Natural killer cell treated with Interleukin-12 subunit alpha and Interleukin-12 subunit beta and Interleukin-15 and Interleukin-18, amount 100 ng/mL, for 72 hours (primary cell): ENCODE measurements around the gene TCF7. TPM values are rescaled to one million over a fixed set of nuclear protein-coding genes. Genes with fewer than 3 reads are reported as not detected.

Experiments used
- ATAC-seq, 2 donors: fragments of 150-1000 bp; cut with Tn5 transposase in 1 of 2; sonication (Bioruptor Pico), chemical (Tn5 transposase) in 1 of 2; 2 replicates each; pipeline ENCODE4 v1.10.0; 2021
- DNase-seq: peaks from one replicate; pipeline ENCODE4 v3.0.0; 2022; ENCODE audit warnings: low spot score
- H3K27ac Mint-ChIP-seq, 2 donors: 1 replicate in 1 of 2; 2 replicates in 1 of 2; pipeline ENCODE4 v1.8.0; 2022; ENCODE audit warnings: mixed read lengths in 2 of 2, mild to moderate bottlenecking in 1 of 2, moderate library complexity in 1 of 2
- H3K27me3 Mint-ChIP-seq, 2 donors: 1 replicate in 1 of 2; 2 replicates in 1 of 2; pipeline ENCODE4 v1.8.0; 2022; ENCODE audit warnings: mixed read lengths in 2 of 2
- H3K36me3 Mint-ChIP-seq: one replicate; pipeline ENCODE4 v1.8.0; 2022; ENCODE audit warnings: mixed read lengths
- H3K4me1 Mint-ChIP-seq, 2 donors: 1 replicate in 1 of 2; 2 replicates in 1 of 2; pipeline ENCODE4 v1.8.0; 2022; ENCODE audit warnings: low read depth in 2 of 2, mixed read lengths in 2 of 2, mild to moderate bottlenecking in 1 of 2
- H3K4me3 Mint-ChIP-seq: one replicate; pipeline ENCODE4 v1.8.0; 2022; ENCODE audit warnings: mixed read lengths
- H3K9me3 Mint-ChIP-seq: 2 replicates; pipeline ENCODE4 v1.8.0; 2022; ENCODE audit warnings: mixed read lengths
- total RNA-seq, 2 donors: library from RNA; stranded (reverse); gene quantifications; one replicate each; pipeline ENCODE4 v1.2.3, GENCODE V29; 2022

Gene TCF7
- total RNA-seq, 2 donors from 2014 or later: 2.6 to 6.1 TPM

DNA sequence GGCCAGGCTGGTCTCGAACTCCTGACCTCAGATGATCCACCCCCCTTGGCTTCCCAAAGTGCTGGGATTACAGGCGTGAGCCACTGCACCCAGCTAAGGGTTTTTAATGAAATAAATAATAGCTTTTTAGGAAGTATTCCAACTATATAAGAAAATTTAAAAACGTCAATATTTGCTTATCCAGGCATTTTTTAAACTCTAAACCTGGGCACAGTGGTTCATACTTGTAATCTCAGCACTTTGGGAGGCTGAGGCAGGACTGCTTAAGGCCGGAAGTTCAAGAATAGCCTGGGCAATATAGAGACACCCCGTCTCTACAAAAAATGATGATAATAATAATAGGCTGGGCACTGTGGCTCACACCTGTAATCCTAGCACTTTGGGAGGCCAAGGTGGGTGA is 48.1 kb downstream of the TCF7 start:
- Mint-ChIP-seq H3K27ac (no peak overlapping the region), H3K9me3 (no peaks in the 10 kb centered on the region), H3K36me3 (peaks cover 48% of the 10 kb centered on the region), H3K4me3 (no peak overlapping the region), H3K27me3 (no peaks in the 10 kb centered on the region), H3K4me1 (peaks cover 11 to 12% of the 10 kb centered on the region in 2 donors)
- ATAC-seq (no peak), DNase-seq (no peak)

DNA sequence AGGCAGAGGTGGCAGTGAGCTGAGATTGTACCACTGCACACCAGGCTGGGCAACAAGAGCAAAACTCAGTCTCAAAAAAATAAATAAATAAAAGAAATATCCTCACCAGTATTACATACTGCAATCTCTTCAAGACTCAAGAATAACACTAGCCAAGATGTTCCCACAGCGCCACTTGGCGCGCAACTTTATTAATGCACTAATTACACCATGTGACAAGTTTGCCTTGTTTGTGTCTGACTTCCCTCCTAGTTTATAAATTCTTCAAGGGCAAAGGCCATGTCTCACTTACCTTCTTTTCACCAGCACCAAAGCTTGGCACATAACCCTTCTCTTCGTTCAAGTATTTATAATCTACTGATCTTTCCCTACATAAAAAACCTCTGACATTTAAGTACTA is 57.5 kb downstream of the TCF7 start:
- peaks cover 34 to 44% of the 10 kb centered on the region in 2 donors for H3K4me1 Mint-ChIP-seq
- H3K9me3 Mint-ChIP-seq: no peaks in the 10 kb centered on the region
- peaks cover 24% of the 10 kb centered on the region for H3K36me3 Mint-ChIP-seq
- H3K27me3 Mint-ChIP-seq: no peaks in the 10 kb centered on the region
- DNase-seq (no peak), ATAC-seq (no peak)
- H3K4me3 Mint-ChIP-seq: no peak overlapping the region
- peak overlapping the region in 1 of 2 donors; percentile 62 for H3K27ac Mint-ChIP-seq

DNA sequence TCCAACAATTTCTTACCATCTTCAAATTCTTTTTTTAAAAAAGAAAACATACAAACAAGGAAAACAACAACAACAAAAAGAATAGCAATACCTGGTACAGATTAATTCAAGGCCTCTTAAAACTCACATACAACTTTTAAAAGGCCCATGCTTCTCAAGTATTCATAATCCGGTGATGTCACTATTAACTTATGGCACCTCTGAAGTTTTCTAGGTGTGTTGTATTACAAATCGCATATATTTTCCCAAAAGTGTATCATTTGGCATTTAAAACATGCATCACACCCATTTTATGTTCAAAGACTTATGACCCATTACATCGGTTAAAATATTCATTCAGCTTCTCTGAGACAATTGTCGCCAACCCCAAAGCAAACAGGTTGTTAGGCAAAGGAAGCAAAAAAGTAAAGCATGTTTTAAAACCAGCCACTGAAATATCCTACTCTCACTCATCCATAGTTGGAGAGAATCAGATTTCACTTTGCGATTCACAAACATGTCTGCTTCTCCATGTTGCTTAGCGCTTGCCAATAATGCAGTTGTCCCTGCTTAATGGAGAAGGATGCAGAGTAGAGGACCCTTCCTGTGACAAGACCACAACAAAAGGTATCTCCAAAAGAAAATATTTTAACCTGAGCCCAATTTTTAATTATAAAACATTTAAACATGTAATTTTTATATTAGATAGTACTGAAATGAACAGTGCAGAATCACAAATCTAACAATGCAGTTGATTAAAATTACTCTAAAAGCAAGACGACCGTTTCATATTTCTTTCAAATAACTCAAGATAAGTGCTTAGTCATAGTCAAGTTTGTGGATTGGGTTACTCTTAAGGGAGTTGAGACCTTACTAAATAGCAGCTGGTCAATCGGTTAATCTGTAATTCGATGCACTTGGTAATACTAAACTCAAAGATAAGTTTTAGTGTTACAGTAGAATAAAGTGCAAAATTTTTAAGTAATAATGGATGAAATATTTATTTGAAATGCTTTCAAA is 60.7 kb downstream of the TCF7 start:
- no peaks in the 10 kb centered on the region for H3K9me3 Mint-ChIP-seq
- DNase-seq (no peak), ATAC-seq (no peak)
- H3K27ac Mint-ChIP-seq: peak overlapping the region; percentile 83 to 96
- no peaks in the 10 kb centered on the region for H3K27me3 Mint-ChIP-seq
- peaks cover 30 to 34% of the 10 kb centered on the region in 2 donors for H3K4me1 Mint-ChIP-seq
- peaks cover 17% of the 10 kb centered on the region for H3K36me3 Mint-ChIP-seq
- H3K4me3 Mint-ChIP-seq: peak overlapping the region; percentile 88

DNA sequence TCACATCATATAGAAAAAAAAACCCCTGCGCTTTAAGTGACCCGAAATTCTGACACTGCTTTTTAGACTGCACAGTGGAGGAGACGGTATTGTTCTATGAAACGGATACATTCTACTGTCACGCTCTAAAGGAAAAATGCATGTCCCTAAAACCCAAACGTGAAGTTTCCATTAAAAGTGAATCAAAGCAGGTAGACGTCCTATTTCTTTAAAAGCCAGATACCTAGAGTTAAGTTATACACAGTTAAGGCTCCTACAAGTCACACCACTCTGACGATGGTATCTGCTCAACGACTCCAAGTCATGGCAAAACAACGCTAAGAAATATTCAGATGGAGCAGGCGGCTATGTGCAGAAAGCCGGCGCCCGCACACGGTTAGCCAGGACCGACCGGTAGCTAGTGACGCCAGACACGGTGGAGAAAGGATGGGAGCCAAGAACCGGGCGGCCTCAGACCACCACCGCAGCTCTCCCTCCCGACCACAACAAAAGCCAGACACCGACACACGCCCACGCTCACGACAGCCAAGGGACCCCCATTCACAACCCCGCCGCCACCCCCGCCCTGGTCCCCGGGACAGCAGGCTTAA is 61.5 kb downstream of the TCF7 start:
- H3K9me3 Mint-ChIP-seq: no peaks in the 10 kb centered on the region
- peak overlapping the region; percentile 83 to 96 for H3K27ac Mint-ChIP-seq
- H3K4me3 Mint-ChIP-seq: peak overlapping the region; percentile 88
- H3K36me3 Mint-ChIP-seq: peaks cover 17% of the 10 kb centered on the region
- H3K27me3 Mint-ChIP-seq: no peaks in the 10 kb centered on the region
- ATAC-seq (peak; percentile 54 to 56), DNase-seq (no peak)
- peaks cover 30 to 33% of the 10 kb centered on the region in 2 donors for H3K4me1 Mint-ChIP-seq

DNA sequence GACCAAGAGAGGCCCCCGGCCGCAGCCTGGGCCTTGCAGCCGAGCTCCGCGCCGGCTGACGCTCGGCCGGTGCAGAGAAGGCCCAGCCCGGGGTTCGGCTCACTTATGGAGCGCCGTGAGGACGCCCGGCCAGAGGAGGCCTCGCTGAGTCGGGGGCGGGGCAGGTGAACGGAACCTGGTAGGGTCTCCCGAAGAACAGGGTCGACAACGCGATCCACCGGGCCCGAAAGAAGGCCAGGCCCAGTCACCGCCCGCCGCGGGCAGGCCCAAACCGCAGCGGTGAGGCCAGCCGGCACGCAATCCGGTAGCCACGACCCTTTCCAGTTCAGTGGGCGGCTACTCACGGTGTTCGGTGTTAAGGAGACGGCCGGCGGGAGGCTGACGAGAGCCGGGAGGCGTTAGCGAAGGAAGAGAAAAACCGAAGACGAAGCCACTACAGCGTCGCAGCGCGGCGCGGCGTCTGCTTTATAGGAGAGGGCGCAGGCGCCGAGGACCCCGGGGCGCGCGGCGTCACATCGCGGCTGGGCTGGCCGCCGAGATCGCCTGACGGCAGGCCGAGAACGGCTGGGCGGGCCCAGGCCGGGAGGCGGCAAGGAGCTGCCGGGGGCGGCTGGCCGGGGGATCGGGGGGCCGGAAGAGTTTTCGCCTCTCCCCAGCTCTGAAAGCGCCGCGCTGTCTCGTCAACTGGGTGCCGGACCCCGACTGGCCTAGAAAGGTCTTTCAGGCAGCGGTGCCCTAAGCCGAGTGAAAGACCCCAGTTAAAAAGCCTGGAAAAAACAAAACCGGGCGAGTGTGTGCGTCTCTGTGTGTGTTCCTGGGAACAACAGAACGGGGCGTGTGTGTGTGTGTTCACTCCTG is 62.3 kb downstream of the TCF7 start, which contains the start of gene SKP1:
Gene SKP1, minus strand, starts transcription at position 440 of the 858 bp plus-strand sequence. CDS start 2,928 bp downstream, outside the sequence.
- Mint-ChIP-seq H3K27ac (peak within 1 kb of the TSS; percentile 83 to 96), H3K27me3 (no peaks in the 10 kb centered on the region), H3K4me3 (peak within 1 kb of the TSS; percentile 88), H3K36me3 (peaks cover 12% of the 10 kb centered on the region), H3K4me1 (peaks cover 24 to 26% of the 10 kb centered on the region in 2 donors), H3K9me3 (no peaks in the 10 kb centered on the region)
- peak; percentile 94 for ATAC-seq
- peak; percentile 91 for DNase-seq

DNA sequence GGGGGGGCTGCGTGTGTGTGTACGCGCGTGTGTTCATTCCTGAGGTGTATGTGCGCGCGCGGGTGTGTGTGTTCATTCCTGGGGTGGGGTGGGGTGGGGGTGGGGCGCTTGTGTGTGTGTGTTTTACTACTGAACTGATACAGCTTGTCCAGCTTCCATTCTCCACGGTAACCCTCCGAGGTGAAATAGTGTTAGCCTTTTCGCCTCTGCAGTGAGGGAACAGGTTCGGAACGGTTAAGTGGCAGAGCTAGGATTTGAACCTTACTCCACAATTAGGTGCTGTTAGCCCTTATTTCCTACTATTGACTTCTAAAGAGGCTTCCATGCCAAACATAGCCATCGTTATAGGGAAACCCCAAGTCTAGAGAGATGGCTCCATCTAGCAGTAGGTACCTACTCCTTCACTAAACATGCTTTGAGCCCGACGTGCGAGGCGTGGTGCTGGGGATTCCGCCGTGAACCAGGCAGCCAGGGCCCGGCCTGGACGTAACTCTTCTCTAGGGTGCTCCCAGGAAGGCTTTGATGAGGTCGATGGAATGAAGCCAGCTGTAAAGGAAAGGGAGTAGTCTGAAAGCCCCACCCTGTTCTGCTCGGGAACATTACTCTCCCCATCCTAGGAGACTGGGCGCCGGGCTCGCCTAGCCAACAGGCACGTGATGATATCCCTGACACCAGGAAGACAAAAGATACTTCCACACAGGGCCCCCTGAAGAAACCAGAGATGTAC is 63.1 kb downstream of the TCF7 start:
- no peaks in the 10 kb centered on the region for H3K9me3 Mint-ChIP-seq
- peaks cover 6% of the 10 kb centered on the region for H3K36me3 Mint-ChIP-seq
- H3K27ac Mint-ChIP-seq: peak overlapping the region; percentile 83 to 96
- ATAC-seq (peak in 1 of 2 donors; percentile 41), DNase-seq (no peak)
- H3K4me1 Mint-ChIP-seq: peaks cover 18 to 20% of the 10 kb centered on the region in 2 donors
- no peaks in the 10 kb centered on the region for H3K27me3 Mint-ChIP-seq
- peak overlapping the region; percentile 88 for H3K4me3 Mint-ChIP-seq

DNA sequence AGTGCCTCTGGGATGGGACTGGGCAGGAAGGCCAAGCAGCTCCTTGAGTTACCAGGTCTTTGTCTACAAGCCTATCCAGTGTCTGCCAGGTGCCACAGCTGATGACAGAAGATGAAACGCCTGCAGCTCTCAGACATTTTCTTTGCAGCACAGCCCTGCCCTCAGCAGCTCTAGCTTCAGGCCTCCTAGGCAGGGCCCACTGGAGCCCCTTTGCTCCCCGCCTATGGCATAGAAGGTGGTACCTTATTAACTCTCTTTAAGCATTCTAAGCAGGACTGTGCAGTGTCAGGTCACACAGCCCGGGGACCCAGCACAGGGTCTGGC is 63.6 kb downstream of the TCF7 start:
- H3K4me3 Mint-ChIP-seq: peak overlapping the region; percentile 88
- H3K9me3 Mint-ChIP-seq: no peaks in the 10 kb centered on the region
- H3K27ac Mint-ChIP-seq: peak overlapping the region; percentile 83 to 96
- ATAC-seq: no peak
- H3K27me3 Mint-ChIP-seq: no peaks in the 10 kb centered on the region
- H3K36me3 Mint-ChIP-seq: peaks cover 5% of the 10 kb centered on the region
- H3K4me1 Mint-ChIP-seq: peaks cover 17 to 19% of the 10 kb centered on the region in 2 donors
- no peak for DNase-seq

DNA sequence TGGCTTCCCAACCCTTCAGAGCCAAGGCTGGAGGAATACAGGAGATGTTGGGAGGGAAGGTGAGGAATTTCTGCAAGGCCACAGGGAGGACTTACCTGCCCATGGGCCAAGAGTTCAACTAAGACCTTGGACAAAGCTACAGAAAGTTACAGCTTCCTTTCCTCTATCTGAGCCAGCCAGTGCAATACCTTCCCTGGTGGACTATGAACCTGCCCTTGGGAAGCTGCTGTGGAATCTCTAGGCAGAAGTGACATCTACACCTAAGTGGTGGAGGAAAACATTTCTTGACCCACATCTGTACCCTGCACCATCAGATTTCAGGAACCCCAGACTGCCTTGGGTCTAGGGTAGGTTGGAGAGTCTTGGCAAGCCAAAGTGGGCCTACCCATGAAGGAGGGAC is 69.0 kb downstream of the TCF7 start:
- no peak for ATAC-seq
- Mint-ChIP-seq H3K36me3 (no peaks in the 10 kb centered on the region), H3K4me3 (no peak overlapping the region), H3K27ac (no peak overlapping the region), H3K27me3 (no peaks in the 10 kb centered on the region), H3K9me3 (no peaks in the 10 kb centered on the region), H3K4me1 (peaks cover 0 to 8% of the 10 kb centered on the region in 2 donors)
- DNase-seq: no peak

DNA sequence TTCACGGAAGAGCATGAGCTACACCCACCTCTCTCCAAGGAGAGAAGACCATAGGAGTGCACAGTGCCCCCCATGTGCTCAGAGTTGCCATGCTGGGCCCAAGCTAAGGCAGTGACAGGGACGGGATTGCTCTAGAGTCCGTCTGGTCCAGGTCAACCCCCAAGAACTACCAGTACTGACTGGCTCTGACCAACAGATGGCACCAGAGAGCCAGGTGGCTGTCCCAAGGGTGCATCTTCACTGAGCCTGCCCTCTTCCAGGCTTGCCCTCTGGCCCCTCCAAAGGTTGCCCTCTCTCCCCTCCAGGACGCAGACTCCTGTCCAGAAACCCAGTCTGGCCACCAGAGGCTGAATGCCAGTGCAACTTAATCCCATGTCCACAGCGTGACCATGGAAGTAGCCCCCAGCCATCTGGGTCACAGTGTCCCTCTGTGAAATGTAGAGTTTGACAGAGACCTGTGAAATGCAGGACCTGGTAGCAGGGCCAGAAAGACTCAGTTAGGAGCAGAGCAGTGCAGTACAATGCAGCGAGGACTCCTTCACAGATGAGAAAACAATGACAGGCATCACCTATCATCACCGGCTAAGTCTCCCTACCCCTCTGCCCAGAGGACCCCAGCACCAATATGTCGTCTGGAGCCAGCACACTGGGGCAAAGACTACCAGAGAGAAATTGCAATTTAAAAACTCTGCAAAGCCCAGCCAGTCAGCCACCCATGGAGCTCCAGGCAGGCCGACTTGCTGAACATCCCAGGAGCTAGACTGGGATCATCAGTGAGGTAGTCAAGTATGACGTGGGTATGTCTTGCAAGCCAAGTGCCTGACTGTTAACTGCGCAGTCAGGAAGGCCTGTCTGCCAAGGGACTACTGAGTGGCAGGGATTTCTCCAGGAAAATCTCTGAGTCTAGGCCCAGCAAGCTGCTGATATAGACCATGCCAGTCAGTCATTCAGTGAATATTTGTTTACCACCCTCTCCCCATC is 70.0 kb downstream of the TCF7 start:
- no peaks in the 10 kb centered on the region for H3K36me3 Mint-ChIP-seq
- no peaks in the 10 kb centered on the region for H3K27me3 Mint-ChIP-seq
- ATAC-seq (peak; percentile 89 to 92), DNase-seq (peak; percentile 76)
- H3K4me3 Mint-ChIP-seq: no peak overlapping the region
- H3K4me1 Mint-ChIP-seq: peaks cover 0 to 8% of the 10 kb centered on the region in 2 donors
- no peaks in the 10 kb centered on the region for H3K9me3 Mint-ChIP-seq
- H3K27ac Mint-ChIP-seq: peak overlapping the region in 1 of 2 donors; percentile 13

DNA sequence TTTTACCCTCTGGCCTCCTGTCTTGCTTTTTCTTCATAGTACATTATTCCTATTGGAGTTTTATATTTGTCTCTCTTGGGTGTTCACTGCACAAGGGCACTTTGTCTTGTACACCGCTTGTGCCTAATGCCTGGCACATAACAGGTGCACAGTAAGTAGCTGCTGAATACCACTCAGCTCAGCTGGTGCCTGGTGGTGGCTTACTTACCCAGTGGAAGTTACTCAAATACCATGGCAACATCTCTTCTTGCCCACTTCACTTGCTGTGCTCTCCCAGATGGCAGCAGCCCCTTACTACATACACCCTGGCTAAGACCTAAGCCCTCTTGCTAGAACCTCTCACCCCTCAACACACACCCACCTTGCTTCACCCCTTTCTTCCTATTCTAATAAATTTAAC is 73.6 kb downstream of the TCF7 start:
- DNase-seq: no peak
- Mint-ChIP-seq H3K27me3 (no peaks in the 10 kb centered on the region), H3K27ac (peak overlapping the region in 1 of 2 donors; percentile 45), H3K36me3 (no peaks in the 10 kb centered on the region), H3K9me3 (no peaks in the 10 kb centered on the region), H3K4me1 (peaks cover 0 to 8% of the 10 kb centered on the region in 2 donors), H3K4me3 (no peak overlapping the region)
- ATAC-seq: no peak

DNA sequence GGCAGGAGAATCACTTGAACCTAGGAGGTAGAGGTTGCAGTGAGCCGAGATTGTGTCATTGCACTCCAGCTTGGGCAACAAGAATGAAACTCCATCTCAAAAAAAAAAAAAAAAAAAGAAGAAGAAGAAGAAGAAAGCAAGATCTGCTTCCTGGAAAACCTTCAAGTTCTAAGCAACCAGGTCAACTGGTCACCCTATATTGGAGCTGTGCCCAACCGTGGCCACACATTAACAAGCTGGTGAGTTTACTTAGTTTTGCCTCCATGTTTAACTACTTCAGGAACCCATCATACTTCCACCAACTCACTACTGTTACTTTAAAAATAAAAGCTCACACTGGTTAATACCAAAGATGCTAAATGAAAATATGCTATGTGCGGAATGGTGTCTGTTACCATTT is 74.5 kb downstream of the TCF7 start:
- Mint-ChIP-seq H3K27ac (no peak overlapping the region), H3K4me3 (no peak overlapping the region), H3K4me1 (peaks cover 0 to 8% of the 10 kb centered on the region in 2 donors), H3K9me3 (no peaks in the 10 kb centered on the region), H3K27me3 (no peaks in the 10 kb centered on the region), H3K36me3 (no peaks in the 10 kb centered on the region)
- no peak for ATAC-seq
- DNase-seq: no peak

DNA sequence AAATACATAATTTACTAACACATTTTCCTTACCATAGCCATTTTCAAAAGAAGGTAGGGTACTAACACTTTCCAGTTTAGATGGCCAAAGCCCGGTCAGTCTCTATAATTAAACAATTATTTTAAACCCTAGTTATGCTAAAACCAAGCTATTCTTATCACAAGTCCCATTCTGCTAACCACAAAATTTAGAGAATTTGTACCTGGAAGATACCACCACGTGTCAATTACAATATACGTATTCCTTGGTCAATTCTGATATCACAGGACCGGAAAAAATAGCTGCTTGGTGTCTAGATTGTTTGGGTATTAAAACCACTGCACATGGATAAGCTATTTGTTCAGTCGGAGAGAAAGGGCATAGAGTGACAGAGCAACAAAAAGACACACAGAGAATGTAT is 81.2 kb downstream of the TCF7 start:
- H3K36me3 Mint-ChIP-seq: peaks cover 20% of the 10 kb centered on the region
- no peak for DNase-seq

More for the DNA sequence above, 81.2 kb downstream of the TCF7 start:
- no peak overlapping the region for H3K4me3 Mint-ChIP-seq
- no peaks in the 10 kb centered on the region for H3K27me3 Mint-ChIP-seq
- H3K4me1 Mint-ChIP-seq: no peaks in the 10 kb centered on the region
- H3K9me3 Mint-ChIP-seq: no peaks in the 10 kb centered on the region
- no peak for ATAC-seq
- H3K27ac Mint-ChIP-seq: no peak overlapping the region
